Parathyroid adenoma (tissue), 2 donors: ENCODE data around the gene EOLA1.
"Not testable (repeated sequence)": the region's sequence is repeated elsewhere in the genome, so short reads cannot be mapped to it uniquely, and the experiment has no call there.

Experiments
- H2AFZ ChIP-seq: fragments of 300-600 bp; sonication (generic); one replicate; pipeline ENCODE4 v1.7.0; 2017; ENCODE audit warnings: antibody characterized with exemption, mild to moderate bottlenecking
- H3K27ac ChIP-seq: fragments of 300-600 bp; sonication (generic); one replicate; pipeline ENCODE4 v1.7.0; 2017
- H3K27me3 ChIP-seq: fragments of 300-600 bp; sonication (generic); one replicate; pipeline ENCODE4 v1.7.0; 2017; ENCODE audit warnings: low read length; ENCODE audit not compliant: control insufficient read depth, insufficient read depth
- H3K36me3 ChIP-seq: fragments of 300-600 bp; sonication (generic); one replicate; pipeline ENCODE4 v1.7.0; 2017; ENCODE audit warnings: low read length; ENCODE audit not compliant: control insufficient read depth, insufficient read depth
- H3K4me1 ChIP-seq: fragments of 300-600 bp; sonication (generic); one replicate; pipeline ENCODE4 v1.7.0; 2017; ENCODE audit warnings: control low read depth
- H3K4me2 ChIP-seq: fragments of 300-600 bp; sonication (generic); one replicate; pipeline ENCODE4 v1.7.0; 2017; ENCODE audit warnings: low read length
- H3K4me3 ChIP-seq: fragments of 300-600 bp; sonication (generic); one replicate; pipeline ENCODE4 v1.7.0; 2017; ENCODE audit warnings: low read depth, low read length
- H3K79me2 ChIP-seq: fragments of 300-600 bp; sonication (generic); one replicate; pipeline ENCODE4 v1.7.0; 2017; ENCODE audit warnings: control low read depth
- H3K9ac ChIP-seq: fragments of 300-600 bp; sonication (generic); one replicate; pipeline ENCODE4 v1.7.0; 2017; ENCODE audit warnings: mild to moderate bottlenecking
- H3K9me3 ChIP-seq: fragments of 300-600 bp; sonication (generic); one replicate; pipeline ENCODE4 v1.7.0; 2017; ENCODE audit warnings: low read length; ENCODE audit not compliant: control insufficient read depth
- TF ChIP-seq, protein P1 (sequence below): fragments of 300-600 bp; sonication (generic); IDR thresholded peaks from one replicate; pipeline ENCODE4 v1.7.0; 2017; ENCODE audit warnings: antibody characterized with exemption, mild to moderate bottlenecking
- donor health status: primary hyperparathyroidism.

Gene EOLA1

DNA sequence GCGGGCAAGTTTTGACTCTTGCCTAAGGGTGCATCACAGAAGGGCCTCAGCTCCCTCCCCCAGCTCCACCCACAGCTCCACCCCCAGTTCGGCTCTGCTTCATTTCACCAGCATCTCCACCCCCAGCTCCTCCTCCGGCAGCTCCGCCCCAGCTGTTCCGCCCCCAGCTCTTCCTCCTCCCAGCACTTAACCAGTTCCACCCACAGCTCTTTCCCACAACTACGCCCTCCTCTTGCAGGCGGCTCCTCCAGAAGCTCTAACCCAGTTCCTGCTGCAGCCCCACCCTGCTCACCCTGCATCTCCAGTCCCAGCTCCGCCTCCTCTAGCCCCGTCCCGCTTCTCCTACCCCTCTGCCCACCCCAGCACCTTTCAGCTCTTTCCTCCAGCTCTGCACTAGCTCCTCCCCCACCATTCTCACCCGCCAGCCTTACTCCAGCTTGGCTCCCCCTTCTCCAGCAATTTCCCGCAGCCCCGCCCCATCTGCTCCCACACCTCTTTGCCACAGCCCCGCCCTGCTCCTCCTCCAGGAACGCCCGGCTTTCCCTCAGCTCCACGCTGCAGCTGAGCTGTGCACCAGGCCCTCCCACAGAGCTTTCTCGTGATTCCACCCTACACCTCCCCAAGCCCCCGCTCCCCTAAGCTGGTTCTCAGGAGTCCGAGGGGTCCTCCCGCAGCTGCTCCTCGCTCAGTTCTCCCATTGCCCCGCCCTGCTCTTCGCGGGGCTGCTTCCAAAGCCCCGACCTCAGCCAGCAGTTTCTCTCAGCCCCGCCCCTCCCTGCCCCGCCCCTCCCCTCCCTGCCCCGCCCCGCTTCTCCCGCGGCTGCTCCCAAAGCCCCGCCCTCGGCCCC lies 1.3 kb upstream of the EOLA1 start:
- no peaks in the 10 kb centered on the region for H3K9me3 ChIP-seq
- peak overlapping the region; percentile 54 for H3K4me3 ChIP-seq
- H3K79me2 ChIP-seq = no peaks in the 10 kb centered on the region
- no peaks in the 10 kb centered on the region for H3K36me3 ChIP-seq
- peak overlapping the region; percentile 59 for H3K4me2 ChIP-seq
- H3K4me1 ChIP-seq = peaks cover 5% of the 10 kb centered on the region
- peak overlapping the region; percentile 50 for H2AFZ ChIP-seq
- H3K9ac ChIP-seq = no peak overlapping the region
- H3K27ac ChIP-seq = peak overlapping the region; percentile 80
- TF ChIP-seq, protein P1, sequence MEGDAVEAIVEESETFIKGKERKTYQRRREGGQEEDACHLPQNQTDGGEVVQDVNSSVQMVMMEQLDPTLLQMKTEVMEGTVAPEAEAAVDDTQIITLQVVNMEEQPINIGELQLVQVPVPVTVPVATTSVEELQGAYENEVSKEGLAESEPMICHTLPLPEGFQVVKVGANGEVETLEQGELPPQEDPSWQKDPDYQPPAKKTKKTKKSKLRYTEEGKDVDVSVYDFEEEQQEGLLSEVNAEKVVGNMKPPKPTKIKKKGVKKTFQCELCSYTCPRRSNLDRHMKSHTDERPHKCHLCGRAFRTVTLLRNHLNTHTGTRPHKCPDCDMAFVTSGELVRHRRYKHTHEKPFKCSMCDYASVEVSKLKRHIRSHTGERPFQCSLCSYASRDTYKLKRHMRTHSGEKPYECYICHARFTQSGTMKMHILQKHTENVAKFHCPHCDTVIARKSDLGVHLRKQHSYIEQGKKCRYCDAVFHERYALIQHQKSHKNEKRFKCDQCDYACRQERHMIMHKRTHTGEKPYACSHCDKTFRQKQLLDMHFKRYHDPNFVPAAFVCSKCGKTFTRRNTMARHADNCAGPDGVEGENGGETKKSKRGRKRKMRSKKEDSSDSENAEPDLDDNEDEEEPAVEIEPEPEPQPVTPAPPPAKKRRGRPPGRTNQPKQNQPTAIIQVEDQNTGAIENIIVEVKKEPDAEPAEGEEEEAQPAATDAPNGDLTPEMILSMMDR = no peak
- no peaks in the 10 kb centered on the region for H3K27me3 ChIP-seq

DNA sequence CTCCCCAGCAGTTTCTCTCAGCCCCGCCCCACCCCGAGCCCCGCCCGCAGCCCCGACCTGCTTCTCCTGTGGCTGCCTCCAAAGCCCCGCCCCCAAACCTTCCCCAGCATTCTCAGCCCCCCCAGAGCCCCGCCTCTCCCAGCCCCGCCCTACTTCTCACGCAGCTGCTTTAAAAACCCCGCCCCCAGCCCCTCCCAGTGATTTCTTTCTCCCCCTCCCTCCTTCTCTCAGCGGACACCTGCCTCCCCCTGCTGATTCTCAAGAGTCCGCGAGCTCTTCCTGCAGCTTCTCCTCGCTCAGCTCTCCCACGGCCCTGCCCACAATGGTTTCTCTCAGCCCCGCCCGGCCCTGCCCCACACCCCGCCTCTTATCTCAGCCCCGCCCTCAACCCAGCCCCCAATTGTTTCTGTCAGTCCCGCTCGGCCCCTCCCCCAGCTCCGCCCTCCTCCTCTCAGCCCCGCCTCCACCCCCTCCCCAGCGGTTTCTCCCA lies 636 bp upstream of the EOLA1 start:
- H3K4me2 ChIP-seq = peak overlapping the region; percentile 70
- peak overlapping the region; percentile 81 for H3K4me3 ChIP-seq
- TF ChIP-seq, protein P1 = no peak
- H2AFZ ChIP-seq = peak overlapping the region; percentile 79
- no peaks in the 10 kb centered on the region for H3K79me2 ChIP-seq
- H3K36me3 ChIP-seq = no peaks in the 10 kb centered on the region
- no peaks in the 10 kb centered on the region for H3K27me3 ChIP-seq
- H3K4me1 ChIP-seq = peaks cover 5% of the 10 kb centered on the region
- H3K9me3 ChIP-seq = no peaks in the 10 kb centered on the region
- no peak overlapping the region for H3K9ac ChIP-seq
- H3K27ac ChIP-seq = peak overlapping the region; percentile 99

DNA sequence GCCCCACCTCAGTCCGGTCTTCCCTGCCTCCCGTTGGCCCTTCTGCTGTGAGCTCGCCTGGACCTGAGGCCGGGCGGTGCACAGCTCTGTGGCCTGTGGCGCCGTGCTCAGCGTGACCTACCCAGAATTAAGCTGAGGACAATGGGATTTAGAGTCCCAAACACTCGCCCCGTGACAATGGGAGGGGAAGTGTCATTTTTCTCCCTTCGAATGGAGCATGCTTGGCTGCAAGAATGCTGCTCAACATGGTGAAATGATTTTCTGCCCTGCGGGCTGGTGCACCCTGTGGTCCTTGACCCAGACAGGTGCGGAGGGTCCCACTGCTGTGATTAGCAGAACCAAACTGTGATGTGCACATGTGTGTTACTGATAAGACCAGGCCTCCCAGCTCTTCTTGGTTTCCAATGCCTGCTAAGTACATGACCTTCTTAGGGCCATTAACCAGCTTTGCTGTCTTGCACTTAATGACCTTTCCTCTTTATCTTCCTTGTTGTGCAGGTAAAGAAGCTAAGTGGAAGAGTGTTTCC lies 772 bp downstream of the EOLA1 start:
- peak overlapping the region; percentile 70 for H3K4me2 ChIP-seq
- no peaks in the 10 kb centered on the region for H3K9me3 ChIP-seq
- H3K36me3 ChIP-seq = no peaks in the 10 kb centered on the region
- no peaks in the 10 kb centered on the region for H3K27me3 ChIP-seq
- H3K79me2 ChIP-seq = no peaks in the 10 kb centered on the region
- peak overlapping the region; percentile 81 for H3K4me3 ChIP-seq
- H2AFZ ChIP-seq = peak overlapping the region; percentile 72
- peaks cover 5% of the 10 kb centered on the region for H3K4me1 ChIP-seq
- H3K27ac ChIP-seq = peak overlapping the region; percentile 99
- no peak overlapping the region for H3K9ac ChIP-seq
- TF ChIP-seq, protein P1 = no peak

DNA sequence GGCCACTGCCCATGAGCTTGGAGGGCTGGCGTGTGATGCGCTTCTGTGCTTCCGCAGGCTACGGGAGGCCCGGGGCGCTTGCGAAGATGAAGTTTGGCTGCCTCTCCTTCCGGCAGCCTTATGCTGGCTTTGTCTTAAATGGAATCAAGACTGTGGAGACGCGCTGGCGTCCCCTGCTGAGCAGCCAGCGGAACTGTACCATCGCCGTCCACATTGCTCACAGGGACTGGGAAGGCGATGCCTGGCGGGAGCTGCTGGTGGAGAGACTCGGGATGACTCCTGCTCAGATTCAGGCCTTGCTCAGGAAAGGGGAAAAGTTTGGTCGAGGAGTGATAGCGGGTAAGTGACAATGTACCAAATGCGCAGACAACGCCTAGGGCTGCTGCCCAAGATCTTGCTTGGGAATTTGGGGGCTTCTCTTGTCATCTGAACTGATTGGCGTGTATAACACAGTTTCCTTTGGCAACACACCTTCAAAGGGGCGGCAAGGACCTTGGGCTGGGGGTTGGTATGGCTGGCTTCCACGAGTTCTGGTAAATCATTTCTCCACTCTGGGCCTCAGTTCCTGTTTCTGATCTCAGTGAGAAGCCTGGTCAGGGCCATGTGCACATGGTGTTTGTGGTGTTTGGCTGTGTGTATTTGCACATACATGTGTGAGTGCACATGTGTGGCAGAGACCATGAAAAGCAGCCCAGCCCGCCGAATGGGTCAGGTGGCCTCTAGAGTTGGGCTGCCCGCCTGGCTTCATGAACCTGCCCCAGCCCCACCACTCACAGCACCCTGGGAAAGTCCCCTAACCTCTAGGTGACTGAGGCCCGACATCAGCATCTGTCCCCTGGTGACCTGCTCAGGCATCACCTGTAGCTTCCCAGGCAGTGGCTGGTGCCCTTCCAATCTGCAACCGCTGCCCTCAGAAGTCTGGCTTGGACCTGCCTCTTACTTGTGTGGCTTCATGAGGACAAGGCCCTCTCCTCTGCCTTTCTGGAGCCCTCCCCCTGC lies 5.0 kb downstream of the EOLA1 start:
- H3K9ac ChIP-seq, H3K4me2 ChIP-seq: not testable (repeated sequence)

DNA sequence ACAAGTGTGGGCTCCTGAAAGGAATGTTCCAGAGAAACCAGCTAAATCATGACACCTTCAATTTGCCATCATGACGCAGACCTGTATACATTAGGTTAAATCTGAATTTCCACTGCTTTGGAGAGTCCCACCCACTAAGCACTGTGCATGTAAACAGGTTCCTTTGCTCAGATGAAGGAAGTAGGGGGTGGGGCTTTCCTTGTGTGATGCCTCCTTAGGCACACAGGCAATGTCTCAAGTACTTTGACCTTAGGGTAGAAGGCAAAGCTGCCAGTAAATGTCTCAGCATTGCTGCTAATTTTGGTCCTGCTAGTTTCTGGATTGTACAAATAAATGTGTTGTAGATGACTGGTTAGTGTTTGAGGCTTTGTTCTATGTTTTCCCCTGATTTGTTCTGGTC lies 6.2 kb downstream of the EOLA1 start:
- H3K27me3 ChIP-seq, H3K4me1 ChIP-seq, H3K36me3 ChIP-seq, H3K4me2 ChIP-seq, H3K79me2 ChIP-seq, H3K4me3 ChIP-seq, H3K27ac ChIP-seq, H3K9ac ChIP-seq, H2AFZ ChIP-seq, H3K9me3 ChIP-seq: not testable (repeated sequence)

More for the DNA sequence above, 5.0 kb downstream of the EOLA1 start:
- not testable (repeated sequence) for H3K36me3 ChIP-seq, H3K9me3 ChIP-seq, H3K79me2 ChIP-seq, H3K27me3 ChIP-seq, H3K4me3 ChIP-seq, H2AFZ ChIP-seq, H3K4me1 ChIP-seq, H3K27ac ChIP-seq

DNA sequence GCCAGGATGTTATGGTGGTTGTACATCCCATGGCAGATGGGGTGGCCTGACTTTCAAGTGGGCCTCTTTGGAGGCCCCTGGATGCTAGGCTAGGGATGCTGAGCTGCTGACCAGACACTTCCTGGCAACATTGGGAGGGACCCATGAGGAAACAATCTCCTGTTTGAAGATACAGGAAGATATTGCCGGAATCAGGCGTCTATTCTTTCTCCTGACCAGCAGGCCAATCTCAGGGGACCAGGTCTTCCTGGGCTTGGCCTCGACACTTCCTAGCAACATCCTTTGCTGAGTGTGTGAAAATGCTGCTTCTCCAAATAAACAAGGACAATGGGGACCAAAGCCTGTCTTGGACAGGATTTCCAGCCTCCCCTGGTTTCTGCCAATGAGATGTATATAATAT lies 7.0 kb downstream of the EOLA1 start:
- not testable (repeated sequence) for H3K9me3 ChIP-seq, H3K4me2 ChIP-seq, H3K36me3 ChIP-seq, H3K9ac ChIP-seq, H3K4me1 ChIP-seq, H3K27ac ChIP-seq, H3K79me2 ChIP-seq, H3K27me3 ChIP-seq, H3K4me3 ChIP-seq, H2AFZ ChIP-seq

DNA sequence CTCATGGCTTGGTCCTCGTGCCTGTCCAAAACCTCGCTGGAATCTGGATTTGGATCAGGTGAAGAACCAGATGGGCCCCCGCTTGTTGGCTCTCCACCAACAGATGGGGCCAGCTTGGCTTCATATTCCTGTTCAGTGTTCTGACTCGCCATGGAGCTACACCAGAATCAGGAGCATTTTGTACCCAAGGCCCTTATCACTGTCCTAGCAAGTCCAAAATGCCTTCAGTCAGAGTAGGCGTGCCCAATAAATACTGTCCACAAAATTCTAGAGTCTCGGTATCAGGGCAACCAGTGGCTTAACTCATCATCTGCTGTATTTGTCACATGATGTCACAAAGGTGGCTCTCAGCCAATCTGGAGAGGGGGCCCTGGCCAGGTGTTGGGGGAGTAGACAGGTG lies 8.9 kb downstream of the EOLA1 start, which contains the start of gene HSFX3:
Gene HSFX3 (minus strand): TSS at position 224 of the 400 bp plus-strand sequence. CDS start 72 bp downstream, at position 152.
- not testable (repeated sequence) for H3K27ac ChIP-seq, H3K9ac ChIP-seq, H3K27me3 ChIP-seq, H3K9me3 ChIP-seq, H3K4me2 ChIP-seq, H3K79me2 ChIP-seq, H2AFZ ChIP-seq, H3K4me1 ChIP-seq, H3K4me3 ChIP-seq, H3K36me3 ChIP-seq
